NCI-H446 treated with DMSO at 0.1 percent for 48 hours (cell line): ENCODE measurements around the gene NDRG2.
"Not testable (repeated sequence)": the region's sequence is repeated elsewhere in the genome, so short reads cannot be mapped to it uniquely, and the experiment has no call there.

Experiments used
- DNase-seq: peaks from one replicate; lab custom pipeline; 2025; lab: John Stamatoyannopoulos, UW

The NDRG2 gene

DNA sequence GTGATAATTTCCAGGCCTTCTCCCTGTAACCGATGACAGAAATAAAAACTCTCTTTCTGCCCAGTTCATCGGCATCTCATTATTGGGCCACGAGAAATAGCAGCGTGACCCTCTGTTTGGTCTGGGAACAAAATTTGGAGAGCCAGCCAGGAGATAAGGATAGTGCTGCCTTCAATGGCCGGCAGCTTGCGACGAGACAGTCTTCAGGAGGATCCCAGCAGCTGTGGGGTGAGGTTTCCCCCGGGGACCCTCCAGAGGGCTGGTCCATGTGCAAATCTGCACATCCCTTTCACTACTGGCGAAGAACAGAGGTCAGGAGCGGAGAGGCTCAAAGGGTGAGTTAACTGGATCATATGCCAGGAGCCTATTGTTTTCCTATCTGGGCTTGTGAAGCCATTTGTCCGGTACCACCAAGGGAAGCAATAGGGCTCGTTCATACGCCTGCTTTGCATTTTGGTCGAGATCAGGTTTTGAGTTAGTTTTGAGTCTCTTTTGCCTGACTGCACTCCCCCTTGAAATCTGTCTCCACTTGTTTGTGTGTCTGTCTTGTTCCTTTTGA, 21.0 kb downstream of the NDRG2 start:
- no peak for DNase-seq

DNA sequence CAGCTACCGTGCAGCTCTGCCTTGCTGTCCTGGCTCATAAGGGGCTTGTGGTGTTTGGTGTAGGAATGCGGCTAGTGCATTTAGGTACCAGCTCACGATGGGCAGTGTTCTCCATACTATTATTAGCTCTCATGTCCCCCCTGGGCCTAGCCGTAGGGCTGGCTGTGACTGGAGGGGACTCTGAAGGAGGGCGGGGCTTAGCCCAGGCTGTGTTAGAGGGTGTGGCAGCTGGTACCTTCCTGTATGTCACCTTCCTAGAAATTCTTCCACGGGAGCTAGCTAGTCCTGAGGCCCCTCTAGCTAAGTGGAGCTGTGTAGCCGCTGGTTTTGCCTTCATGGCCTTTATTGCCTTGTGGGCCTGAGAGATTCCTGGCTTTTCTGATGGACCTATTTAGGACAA, 23.6 kb downstream of the NDRG2 start:
- no peak for DNase-seq

DNA sequence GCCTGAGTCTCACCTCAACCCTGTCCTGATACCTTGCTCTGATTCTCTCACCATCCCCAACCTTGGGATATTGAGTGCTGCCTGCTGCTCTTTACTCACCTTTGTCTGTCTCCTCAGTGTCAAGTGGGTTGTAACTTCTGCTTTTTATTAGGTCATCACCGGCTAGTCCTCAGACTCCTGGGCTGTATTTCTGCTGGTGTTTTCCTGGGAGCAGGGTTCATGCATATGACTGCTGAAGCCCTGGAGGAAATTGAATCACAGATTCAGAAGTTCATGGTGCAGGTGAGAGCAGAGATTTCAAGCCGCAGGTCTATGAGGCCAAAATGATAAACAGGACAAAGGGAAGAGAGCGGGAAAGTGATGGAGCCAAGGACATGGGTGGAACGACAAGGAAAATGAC, 25.3 kb downstream of the NDRG2 start:
- DNase-seq, result no peak

DNA sequence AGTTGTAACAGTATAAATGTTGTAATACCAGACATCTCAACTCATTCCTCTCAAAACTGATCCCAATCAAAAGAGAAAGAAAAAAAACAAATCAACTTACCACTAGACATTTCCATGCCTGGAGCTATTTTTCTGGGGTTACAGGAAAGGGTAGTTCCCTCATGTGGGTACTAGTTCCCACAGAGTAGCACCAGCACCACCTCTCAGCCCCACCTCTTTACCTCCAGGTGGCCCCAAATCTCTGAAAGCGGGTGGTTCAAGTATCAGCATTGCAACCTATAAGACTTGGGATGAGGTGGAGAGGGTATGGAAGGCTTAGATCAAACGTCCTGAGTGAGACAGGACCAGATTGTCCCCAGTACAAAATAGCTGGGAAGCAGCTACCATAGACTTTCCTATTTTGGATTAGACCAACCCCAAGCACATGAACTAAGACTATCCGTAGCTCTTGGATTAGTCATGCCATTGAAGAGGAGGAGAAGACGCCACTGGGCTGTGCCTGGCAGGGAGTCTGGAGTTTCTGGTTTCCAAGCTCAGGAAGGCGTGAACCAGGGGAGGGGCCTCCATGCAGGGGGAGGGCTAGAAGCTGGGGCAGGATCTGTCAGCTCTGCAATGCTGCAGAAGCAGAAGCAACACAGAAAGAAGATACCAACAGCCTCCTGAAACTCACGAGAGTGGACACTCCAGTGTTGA, 26.0 kb downstream of the NDRG2 start, which contains the start of gene SLC39A2:
TSS of gene SLC39A2 (plus strand) at position 620 of the 693 bp plus-strand sequence. CDS start 154 bp downstream, outside the sequence.
- DNase-seq, result no peak

DNA sequence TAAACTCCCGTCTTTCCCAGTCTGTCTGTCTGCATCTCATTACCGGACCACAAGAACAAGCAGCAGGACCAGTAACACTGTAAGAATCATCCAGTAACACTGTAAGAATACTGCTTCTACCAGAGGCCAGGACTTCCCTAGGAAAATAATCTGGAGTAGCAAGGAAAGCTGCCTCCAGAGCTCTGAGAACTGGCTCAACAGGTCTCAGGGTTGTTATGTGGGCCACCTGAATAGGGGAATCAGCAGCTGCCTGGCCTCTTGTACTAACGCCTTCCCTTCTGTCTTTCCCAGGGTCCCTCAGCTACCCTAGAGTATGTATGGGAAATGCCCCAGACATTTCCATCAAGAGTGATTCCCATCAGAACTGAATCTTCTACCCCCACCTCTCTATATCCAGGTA, 26.7 kb downstream of the NDRG2 start:
- DNase-seq, result no peak

DNA sequence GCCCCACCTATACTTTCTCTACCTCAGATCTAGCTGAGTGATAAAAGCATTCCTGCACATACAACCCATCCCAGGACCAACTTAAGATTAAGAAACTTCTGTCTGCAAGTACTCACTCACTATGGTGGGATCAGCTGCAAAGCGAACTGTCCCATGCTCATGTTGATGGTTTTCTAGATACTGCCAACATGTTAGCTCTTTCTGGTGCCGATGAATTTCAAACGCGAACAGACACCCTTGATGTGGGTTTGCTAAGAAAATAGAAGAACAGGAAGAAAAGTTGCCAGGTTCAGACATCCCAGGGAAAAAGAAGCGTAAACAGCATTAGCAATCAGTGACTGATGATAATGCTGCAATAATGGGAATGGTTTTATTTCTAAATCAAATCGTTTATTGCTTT, 27.3 kb downstream of the NDRG2 start:
- no peak for DNase-seq

DNA sequence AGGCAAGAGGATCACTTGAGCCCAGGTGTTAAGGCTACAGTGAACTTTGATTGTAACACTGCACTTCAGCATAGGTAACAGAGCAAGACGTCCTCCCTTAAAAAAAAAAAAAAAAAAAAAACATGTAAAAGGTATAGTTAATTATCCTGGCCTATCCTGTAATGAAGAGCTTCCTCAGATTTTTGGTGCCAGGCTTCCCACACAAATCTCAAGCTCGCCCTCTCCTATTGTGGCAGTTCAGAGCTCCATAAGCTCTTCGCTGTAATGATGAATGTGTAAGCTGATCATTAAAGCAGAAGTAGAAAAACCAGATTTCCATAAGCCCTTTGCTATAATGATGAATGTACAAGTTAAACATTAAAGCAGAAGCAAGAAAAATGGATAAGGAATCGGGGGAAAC, 27.7 kb downstream of the NDRG2 start:
- no peak for DNase-seq

DNA sequence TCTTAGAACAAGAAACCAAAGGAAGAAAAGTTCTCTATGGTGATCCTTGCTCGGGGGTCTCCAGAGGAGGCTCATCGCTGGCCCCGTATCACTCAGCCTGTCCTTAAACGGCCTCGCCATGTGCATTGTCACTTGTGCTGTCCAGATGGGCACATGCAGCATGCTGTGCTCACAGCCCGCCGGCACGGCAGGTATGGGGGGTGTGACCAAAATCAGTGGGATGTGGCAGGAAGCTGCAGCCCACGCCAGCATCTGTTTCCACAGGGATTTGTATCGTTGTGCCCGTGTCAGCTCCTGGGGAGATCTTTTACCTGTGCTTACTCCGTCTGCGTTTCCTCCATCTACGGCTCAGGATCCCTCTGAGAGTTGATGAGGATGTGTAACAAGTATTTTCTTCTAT, 28.3 kb downstream of the NDRG2 start:
- no peak for DNase-seq

DNA sequence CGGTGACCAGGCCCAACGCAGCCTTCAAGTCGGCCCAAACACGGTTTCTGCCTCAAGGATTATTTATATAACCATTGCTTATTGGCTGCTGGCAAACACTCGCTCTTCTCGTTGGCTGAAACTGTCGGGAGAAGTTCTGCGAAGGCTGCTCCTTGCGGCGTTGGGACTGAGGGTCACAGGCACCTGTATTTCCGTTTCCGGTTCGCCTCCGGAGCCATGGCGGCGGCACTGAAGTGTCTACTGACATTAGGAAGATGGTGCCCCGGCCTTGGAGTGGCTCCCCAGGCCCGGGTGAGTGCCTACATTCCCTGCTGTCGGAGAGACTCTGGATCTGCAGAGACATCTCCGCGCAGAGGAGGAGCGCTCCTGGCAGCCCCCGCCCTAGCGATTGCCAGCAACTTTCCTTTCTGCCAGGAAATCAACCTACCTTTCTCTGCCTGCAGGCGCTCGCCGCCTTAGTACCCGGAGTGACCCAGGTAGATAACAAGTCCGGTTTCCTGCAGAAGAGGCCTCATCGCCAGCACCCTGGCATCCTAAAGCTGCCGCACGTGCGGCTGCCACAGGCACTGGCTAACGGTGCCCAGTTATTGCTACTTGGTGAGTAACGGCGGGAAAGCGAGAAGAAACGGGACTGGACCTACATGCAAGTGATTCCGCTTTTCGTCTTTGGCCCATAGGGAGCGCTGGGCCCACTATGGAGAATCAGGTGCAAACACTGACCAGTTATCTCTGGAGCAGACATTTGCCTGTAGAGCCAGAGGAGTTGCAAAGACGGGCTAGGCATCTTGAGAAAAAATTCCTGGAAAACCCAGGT, 34.9 kb downstream of the NDRG2 start, which contains the start of gene METTL17:
TSS of gene METTL17 (plus strand) at position 194 of the 814 bp plus-strand sequence. CDS start at position 217, 23 bp downstream.
- peak; percentile 97 for DNase-seq

DNA sequence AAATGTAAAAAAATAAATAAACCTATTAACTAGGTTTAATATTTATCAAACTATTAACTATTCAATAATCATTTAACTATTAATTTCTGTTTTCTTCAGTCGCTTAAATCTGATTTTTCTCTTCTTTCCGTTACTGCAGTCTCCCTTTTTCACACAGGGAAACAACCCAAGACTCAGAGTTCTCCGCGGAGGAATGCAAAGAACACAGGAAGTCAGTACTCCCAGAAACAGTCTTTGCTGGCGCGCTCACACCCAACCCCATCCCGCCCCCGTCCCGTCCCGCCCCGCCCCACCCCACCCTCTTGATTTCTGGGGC, 35.4 kb downstream of the NDRG2 start:
- DNase-seq, result no peak

DNA sequence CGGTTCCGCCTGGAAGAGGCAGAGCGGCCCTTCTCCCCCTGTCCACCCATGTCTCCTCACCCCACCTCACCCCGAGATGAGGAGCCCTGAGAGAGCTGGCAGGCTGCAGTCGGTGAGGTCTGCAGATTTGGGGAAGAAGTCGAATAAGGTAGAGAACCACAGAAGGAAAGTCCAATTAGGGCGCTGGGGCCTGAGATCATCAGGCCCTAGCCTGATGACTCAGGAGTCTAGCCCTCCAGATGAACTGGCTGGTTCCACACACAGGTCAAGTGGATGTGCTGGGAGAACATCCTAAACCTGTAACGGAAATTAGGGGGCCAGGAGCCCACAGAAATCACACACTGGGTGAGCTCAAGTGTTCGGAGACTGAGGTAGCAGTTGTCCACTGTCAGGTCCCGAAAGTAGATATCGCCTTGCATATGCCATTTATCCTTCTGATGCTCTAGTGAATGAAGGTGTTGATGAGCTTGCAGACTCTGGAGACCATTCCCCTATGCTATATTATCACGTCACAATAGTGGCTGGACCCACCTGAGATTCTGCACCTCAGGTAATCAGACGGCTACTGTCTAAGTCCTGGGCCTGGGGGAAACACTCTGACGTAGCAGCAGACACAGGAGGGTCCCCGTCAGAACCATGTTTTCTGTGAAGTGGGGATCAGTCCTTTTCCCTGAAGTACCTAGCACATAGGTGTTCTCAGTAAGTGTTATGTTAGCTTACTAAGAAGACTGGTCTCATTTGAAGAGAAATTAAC, 36.0 kb downstream of the NDRG2 start:
- no peak for DNase-seq

DNA sequence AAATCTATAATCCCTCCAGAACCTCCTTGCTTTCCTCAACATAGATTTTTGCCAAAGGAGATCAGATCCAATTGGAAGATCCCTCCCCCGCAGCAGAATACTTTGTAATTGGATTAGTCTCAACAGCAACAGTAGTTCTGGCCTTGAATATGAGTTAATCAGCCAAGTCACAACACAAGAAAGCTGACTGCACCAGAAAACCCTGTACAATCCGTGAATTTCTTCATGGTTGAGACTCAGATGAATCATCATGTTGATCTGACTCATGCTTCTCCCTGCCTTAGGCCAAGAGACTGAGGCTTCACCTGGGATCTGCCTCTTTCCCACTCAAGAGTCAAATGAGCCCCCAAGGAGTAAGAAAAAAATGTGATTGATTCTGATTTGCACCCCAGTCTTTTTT, 38.0 kb downstream of the NDRG2 start:
- peak; percentile 52 for DNase-seq

DNA sequence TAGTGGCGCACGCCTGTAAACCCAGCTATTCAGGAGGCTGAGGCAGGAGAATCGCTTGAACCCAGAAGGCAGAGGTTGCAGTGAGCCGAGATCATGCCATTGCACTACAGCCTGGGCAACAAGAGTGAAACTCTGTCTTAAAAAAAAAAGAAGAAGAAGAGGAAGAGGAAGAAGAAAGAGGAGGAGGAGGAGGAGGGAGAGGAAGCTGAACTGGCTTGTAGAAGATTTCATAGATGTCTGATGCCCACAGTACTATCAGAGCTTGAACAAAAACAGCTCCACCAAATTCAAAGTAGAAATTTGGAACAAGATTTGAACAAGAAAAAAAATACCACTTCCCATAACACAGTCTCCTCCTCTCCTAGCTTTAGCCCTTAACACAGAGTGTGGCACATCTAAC, 39.2 kb downstream of the NDRG2 start:
- DNase-seq, result not testable (repeated sequence)

DNA sequence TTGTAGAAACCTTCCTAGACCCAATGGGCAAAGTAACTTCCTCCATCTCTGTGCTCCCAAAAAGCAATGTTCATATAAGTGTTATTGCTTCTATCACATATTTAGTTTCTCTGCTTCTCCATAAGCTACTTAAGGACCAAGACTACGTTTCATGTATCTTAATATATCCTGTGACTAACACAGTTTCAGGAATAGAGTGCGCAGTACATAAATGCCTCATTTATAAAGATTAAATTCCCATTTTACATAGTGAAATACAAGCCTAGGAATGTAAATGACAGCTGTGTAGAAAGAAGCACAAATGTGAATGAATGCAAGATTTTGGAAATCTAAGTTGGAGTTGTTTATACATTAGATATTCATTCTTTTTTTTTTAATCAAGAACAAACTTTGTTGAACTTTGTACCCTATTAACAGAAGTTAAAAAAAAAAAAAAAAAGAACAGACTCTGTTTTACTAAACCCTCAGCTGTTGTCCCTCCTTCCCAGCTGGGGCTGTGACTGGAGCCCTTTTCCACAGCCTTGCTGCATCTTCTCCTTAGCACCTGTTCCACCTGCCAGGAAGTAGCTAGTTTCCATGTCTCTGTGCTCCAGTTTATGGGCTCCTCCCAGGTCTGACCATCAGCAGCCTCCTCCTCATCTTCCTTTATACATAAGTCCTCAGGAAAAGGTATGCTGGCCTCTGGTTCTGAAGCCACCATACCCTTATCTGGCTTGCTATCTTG, 42.1 kb downstream of the NDRG2 start:
- DNase-seq, result no peak

DNA sequence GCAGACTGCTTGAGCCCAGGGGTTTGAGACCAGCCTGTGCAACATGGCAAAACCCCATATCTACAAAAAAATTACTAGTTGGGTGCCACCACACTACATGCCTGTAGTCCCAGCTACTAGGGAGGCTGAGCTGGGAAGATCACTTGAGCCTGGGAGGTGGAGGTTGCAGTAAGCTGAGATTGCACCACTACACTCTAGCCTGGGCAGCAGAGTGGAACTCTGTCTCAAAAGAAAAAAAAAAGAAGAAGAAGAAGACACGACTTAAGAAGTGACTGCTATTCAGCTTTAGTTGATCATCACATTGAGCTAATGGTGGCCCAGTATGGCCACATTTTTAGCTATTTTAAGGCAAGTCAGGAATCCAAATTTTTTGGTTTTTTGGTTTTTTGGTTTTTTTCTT, 44.0 kb downstream of the NDRG2 start:
- DNase-seq, result no peak

DNA sequence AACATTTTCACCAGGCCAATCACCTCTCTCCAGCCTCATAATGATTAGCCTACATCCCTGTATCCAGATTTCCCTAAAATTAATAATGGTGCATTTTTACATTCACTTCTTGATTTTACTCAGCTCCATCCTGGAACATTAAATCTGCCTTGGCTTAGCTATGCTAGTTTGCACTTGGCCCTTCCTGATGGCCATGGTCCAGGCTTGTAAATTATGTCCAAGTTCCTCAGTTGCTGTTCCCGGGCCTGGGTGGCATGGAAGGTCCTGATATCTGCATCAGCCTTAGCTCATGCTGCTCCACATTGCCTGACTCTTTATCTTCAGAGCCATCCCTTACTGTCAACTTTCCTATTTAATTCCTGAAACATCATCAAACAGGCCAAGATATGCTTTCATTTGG, 46.2 kb downstream of the NDRG2 start:
- DNase-seq, result no peak

DNA sequence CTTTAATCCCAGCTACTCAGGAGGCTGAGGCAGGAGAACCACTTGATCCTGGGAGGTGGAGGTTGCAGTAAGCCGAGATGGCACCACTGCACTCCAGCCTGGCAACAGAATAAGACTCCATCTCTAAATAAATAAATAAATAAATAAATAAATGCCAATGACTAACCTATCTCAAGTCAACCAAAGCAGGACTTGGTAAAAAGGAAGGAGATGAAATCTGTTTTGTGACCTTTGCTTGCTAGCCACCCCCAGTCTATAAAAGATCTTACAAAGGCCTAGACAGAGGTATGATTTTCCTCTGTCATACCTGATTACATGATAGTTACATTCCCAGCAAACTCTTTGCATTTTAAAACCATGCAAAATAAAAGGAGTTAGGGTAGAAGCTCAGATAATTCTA, 48.6 kb downstream of the NDRG2 start:
- DNase-seq, result no peak

DNA sequence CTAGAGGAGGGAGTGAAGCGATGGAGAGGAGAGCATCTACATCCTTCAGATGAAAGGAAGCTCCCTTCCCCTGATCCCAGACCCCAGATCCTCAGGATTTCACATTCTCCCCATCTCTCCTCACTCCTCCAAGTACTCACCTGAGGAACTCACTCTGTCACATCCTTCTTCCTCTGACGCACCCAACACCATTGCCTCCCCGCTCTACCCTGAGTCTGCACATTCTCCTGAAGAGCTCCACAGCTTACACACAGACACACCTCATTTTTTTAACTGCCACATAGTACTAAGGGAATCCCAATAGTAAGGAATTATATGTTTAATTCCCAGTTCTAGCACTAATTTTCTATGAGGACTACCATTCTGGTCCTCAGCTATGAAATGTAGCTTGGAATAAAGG, 51.4 kb downstream of the NDRG2 start:
- no peak for DNase-seq

DNA sequence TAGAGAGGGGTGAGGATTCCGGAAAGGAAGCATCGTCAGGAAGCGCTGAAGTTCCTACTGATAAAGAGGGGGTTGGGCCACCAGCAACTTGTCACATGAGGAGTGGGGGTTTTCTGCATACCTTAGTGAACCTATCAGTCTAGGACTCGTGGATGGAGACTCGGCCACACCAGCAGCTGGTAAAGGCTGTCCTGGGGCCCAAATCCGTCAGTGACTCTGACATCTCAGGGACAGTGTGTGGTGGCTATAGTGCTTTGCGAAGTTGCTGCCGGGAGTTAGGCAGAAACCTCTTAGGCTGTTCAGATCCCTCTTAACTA, 53.2 kb downstream of the NDRG2 start:
- DNase-seq, result no peak

DNA sequence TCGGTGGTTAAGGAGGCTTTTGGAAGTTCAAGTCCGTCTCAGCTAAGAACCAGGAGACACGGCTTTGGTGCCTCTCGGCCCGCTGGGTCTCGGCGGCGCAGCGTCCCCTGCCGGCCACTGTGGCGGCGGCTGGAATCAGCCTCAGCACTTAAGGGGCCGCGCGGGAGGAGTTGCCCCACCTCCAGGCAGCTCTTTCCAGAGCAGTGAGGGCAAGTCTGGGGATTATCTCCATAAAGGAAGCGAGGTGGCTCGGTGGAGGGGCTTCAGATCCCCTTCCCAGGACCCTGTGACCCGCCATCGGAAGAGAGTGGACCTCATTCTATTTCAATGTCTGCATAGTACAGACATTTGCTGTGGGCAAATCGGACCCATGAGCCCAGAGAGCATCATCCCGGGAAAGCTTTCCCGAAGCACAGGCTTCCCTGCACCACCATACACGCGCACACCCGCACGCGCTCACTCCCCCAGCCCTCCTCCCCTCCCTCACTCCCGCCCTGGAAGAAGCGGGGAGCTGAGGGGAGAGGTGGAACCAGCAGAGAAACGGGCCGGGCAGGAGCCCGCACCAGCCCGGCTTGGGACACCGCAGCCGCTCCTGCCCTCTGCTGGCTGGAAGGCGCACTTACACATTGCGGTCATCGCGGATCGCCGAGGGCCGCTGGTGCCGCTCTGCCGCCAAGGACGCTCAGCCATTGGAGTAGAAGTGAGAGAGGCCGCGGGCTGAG, 53.7 kb downstream of the NDRG2 start:
- DNase-seq, result peak; percentile 72

DNA sequence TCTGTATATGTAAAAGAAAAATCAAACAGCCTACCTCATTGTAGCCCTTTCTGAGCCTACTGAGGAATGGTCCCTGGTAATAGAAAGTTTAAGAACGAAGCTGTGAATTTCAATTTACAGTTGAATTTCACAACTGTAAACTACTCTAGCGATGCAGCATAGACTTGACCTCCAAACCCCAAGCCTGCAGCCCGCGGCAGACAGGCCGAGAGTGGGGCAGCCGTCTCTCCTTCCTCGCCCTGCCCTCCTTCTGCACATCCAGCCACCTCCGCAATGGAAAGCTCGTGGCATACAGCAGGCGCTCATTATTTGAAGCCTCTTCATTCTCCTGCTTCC, 54.2 kb downstream of the NDRG2 start:
- DNase-seq, result no peak

DNA sequence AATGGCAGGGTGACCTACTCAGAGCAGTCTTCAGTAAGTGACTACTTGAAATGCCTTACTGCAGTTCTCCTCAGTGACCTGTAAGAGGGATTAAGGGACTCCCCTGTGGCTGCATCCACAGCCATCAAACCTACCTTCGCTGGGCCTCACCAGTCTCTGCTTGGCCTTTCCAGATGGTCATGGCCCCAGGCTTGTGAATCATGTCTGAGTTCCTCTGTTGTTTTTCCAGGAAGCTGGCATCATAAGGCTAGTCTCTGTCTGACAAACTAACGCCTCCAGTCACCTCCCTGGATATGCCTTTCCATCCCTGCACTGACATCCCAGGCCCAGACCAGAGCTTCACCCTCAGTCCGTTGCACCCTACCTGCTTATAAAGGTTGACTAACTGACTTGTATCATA, 55.5 kb downstream of the NDRG2 start:
- DNase-seq, result no peak
